ENCODE data around the gene LTBP2.

LTBP2 gene

GRCh38 chr14:74610866-74611649, 979 bp downstream of the LTBP2 start:
- no peak for DNase-seq

- DNase-seq, result no peak
Observed at GRCh38 chr14:74610199-74610865, 1.7 kb downstream of the LTBP2 start.

GRCh38 chr14:74609721-74610120, 2.3 kb downstream of the LTBP2 start:
- no peak for DNase-seq

GRCh38 chr14:74608959-74609611, 3.0 kb downstream of the LTBP2 start:
- DNase-seq, result peak; percentile 57

- no peak for DNase-seq
Observed at GRCh38 chr14:74606727-74607126, 5.3 kb downstream of the LTBP2 start.

- DNase-seq, result no peak
Observed at GRCh38 chr14:74605531-74606223, 6.4 kb downstream of the LTBP2 start.

GRCh38 chr14:74604911-74605310, 7.1 kb downstream of the LTBP2 start:
- DNase-seq, result no peak

GRCh38 chr14:74604157-74604556, 7.9 kb downstream of the LTBP2 start:
- no peak for DNase-seq

GRCh38 chr14:74601982-74602381, 10.1 kb downstream of the LTBP2 start:
- DNase-seq, result no peak

GRCh38 chr14:74599946-74600345, 12.1 kb downstream of the LTBP2 start:
- no peak for DNase-seq

GRCh38 chr14:74599321-74599761, 12.7 kb downstream of the LTBP2 start:
- DNase-seq, result no peak

GRCh38 chr14:74596741-74597450, 15.1 kb downstream of the LTBP2 start:
- no peak for DNase-seq

GRCh38 chr14:74595006-74595735, 16.9 kb downstream of the LTBP2 start:
- no peak for DNase-seq

GRCh38 chr14:74594606-74595005, 17.4 kb downstream of the LTBP2 start:
- no peak for DNase-seq

GRCh38 chr14:74594029-74594428, 18.0 kb downstream of the LTBP2 start:
- no peak for DNase-seq

GRCh38 chr14:74593241-74593953, 18.6 kb downstream of the LTBP2 start:
- no peak for DNase-seq

GRCh38 chr14:74592476-74593201, 19.4 kb downstream of the LTBP2 start:
- DNase-seq, result no peak

- no peak for DNase-seq
Observed at GRCh38 chr14:74591899-74592298, 20.1 kb downstream of the LTBP2 start.

GRCh38 chr14:74591394-74591793, 20.6 kb downstream of the LTBP2 start:
- DNase-seq, result no peak

- no peak for DNase-seq
Observed at GRCh38 chr14:74589291-74589879, 22.7 kb downstream of the LTBP2 start.

All from NK-92 treated with Interleukin-12 subunit alpha and Interleukin-12 subunit beta, amount 100 ng/mL, for 24 hours (cell line).